B cell (primary cell): ENCODE results near the gene BCL3.
A peak's percentile ranks its signal among the peaks of the same experiment; 100 is the strongest.

Experiments used
- EZH2 ChIP-seq: IDR thresholded peaks from 2 replicates; pipeline ENCODE4 v1.6.1; 2012; ENCODE audit warnings: borderline replicate concordance, low read depth, mild to moderate bottlenecking, moderate library complexity, low read length; ENCODE audit not compliant: insufficient read depth, poor library complexity, severe bottlenecking
- TF ChIP-seq, protein P1 (sequence below): fragments of 200-600 bp; IDR thresholded peaks from one replicate; pipeline ENCODE4 v1.8.0; 2022; ENCODE audit warnings: antibody characterized with exemption, mild to moderate bottlenecking

DNA sequence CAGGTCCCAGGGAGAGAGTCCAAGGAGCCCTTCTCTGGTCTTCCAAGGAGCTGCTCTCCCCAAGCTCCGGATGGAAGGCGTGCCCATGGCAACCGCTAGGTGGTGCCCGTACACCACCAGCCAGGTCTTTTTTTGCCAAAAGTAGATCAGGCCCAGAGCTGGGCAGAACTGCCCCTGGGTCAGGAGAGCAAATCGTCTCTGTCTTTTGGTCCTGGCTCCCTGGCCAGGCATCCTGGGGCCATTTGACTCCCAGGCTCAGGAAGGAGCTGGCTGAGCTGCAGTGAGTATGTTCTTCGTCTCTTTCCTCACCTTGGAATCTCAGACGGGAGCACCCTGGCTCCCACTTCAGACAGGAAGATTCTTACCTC is 24.6 kb upstream of the BCL3 start:
- TF ChIP-seq, protein P1, sequence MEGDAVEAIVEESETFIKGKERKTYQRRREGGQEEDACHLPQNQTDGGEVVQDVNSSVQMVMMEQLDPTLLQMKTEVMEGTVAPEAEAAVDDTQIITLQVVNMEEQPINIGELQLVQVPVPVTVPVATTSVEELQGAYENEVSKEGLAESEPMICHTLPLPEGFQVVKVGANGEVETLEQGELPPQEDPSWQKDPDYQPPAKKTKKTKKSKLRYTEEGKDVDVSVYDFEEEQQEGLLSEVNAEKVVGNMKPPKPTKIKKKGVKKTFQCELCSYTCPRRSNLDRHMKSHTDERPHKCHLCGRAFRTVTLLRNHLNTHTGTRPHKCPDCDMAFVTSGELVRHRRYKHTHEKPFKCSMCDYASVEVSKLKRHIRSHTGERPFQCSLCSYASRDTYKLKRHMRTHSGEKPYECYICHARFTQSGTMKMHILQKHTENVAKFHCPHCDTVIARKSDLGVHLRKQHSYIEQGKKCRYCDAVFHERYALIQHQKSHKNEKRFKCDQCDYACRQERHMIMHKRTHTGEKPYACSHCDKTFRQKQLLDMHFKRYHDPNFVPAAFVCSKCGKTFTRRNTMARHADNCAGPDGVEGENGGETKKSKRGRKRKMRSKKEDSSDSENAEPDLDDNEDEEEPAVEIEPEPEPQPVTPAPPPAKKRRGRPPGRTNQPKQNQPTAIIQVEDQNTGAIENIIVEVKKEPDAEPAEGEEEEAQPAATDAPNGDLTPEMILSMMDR: peak; percentile 100
- TF ChIP-seq EZH2: no peak
